HL-60/S4 treated with retinoic acid at 250 ng/mL for 4 days and 3 days (cell line): ENCODE results near the gene RANBP1.

Experiments
- in situ Hi-C: fragments of 300-500 bp; cut with MboI; formaldehyde crosslinking; loops from 2 replicates; pipeline ENCODE4 v1.7.0; 2022; ENCODE audit warnings: low sequenced_read_pairs

Gene RANBP1

DNA sequence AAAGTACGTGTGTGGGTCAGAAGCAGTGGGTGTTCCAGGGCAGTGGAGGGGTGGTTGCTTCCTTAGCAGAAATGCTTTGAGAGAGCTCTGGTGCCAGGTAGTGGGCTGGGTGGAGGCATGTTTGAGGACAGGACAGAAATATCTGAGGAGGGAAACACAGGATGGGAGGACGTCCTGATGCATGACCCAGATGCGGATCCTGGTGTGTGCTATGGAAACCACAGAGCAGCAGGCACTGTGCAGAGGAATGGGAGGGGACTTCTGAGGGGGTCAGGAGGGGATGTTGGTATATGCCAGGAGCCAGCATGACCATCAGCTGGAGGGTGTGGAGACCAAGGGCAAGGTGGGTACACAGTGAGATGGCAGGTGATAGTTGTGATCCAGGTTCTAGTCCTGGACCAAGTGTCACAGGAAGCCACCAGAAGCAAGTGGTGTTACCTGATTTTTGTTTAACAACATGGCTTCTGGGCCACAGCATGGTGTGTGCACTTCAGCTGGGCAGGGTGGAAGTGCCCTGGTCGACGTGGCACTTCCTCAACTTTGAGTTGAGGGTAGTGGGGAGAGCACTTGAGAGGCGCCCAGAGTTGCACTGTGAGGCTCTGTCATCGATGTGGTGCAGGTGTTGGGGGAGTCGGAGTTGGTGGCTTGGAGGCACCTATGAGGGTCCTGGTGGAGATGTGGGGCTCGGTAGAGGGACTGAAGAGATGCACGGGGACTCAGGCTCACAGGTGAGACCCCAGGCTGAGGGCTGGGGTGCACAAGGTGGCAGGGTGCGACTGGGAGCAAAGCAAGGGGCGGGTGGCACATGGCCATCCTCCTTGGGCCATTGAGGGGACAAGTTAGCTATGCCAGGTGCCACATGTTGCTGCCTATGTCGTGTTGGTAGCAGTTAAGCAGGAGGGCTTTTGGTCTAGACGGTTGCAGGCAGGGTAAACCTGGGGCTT, 28.3 kb upstream of the RANBP1 start:
- in situ Hi-C loops = no loop called here

GRCh38 chr22:20088263-20088648, 27.6 kb upstream of the RANBP1 start:
- in situ Hi-C loops = no loop called here

GRCh38 chr22:20089226-20089976, 26.5 kb upstream of the RANBP1 start:
- in situ Hi-C loops = no loop called here

DNA sequence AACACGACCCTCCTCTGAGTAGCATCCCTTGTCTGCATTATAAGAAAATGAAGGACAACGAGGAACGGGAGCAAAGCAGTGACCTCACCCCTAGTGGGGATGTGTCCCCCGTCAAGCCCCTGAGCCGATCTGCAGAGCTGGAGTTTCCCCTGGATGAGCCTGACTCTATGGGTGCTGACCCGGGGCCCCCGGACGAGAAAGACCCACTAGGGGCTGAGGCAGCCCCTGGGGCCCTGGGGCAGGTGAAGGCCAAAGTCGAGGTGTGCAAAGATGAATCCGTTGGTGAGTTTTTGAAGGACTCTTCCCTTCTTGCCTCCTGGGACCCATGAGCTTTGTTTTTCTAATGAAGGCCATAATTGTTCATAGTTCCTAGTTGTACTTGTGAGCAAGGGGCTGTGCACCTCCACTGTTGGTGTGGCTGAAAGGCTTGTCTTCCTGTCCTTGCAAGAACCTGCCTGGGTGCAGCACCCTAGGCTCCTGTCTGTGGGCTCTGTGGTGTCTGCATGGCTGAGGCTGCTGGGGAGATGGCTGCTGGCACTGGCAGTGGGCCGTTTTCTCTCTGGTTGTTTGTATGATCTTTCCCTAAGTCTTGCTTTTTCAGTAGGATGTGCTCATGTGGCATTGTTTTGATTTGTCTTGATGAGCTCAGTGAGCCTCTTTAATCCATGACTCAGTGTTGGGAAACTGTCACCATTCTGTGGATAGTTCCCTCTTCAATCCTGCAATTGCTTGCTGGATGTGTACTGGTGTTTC, 25.8 kb upstream of the RANBP1 start:
- in situ Hi-C loops = no loop called here

DNA sequence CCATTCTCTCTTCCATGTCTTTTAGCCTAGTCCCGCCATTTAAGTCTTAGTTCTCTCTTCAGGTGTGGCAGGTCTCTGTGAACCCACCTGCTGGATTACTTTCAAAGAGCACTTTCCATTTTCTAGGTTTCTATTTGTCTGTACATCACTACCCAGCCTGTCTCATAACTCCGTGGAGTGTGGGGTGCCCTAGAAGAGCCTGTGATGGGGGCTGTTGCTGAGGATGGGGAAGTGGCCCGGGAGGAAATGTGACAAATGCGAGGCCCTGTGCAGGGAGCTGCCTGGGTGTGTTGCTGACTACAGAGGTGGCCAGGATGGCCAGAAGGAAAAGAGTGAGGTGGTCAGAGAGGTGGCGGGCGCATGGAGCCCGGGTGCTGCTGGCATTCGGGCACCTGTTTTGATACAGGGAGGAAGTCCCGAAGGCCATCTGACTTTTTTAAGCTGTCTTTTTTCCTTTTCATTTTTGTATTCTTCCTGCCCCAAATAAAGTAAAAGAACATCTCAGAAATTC, 25.1 kb upstream of the RANBP1 start:
- in situ Hi-C loops = no loop called here

GRCh38 chr22:20091690-20092476, 24.0 kb upstream of the RANBP1 start:
- in situ Hi-C loops = no loop called here

DNA sequence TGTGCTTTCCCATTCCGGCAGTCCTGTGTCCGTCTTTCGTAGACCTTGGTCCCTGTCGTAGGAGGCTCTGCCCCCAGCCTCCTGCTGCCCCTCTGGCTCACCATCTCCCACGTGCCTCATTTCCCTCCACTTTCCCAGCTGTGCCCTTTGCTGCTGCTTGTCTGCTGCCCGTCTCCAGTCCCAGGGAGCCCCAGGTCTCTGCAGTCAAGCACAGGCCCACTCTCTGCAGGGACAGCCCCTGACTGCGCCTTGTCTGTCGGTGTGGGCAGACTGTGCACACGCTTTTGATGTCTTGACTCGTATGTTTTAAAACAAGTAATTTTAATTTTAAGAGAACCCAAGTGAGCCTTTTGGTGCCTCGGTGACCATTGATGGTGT, 23.4 kb upstream of the RANBP1 start:
- in situ Hi-C loops = no loop called here

- in situ Hi-C loops = no loop called here
These were observed 22.3 kb upstream of the RANBP1 start for GRCh38 chr22:20093418-20094196.

DNA sequence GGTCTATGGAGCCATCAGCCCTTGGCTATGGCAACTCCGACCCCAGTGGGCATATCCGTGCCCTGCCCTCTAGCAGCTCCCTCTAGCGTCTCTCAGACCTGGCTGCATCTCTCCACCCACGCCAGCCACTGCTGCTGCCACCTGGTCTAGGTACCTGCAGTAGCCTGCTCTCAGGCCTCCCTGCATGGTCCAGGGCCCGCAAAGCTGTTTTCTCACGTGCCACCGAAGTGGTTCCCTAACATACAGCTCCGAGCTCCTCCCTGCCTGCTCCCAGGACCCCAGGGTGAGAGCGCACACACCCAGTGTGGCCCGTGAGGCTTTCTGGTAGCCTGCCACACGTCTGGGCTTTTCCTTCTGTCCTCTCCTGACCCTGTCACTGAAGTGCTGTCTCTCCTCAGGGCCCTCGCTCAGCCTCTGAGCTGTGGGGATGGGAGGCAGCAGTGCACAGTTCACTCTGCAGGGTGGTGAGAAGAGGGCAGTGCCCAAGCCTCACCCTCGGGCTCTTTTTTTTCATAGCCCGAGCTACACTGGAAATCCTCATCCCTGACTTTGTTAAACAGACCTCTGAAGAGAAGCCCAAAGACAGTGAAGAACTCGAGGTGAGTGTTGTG, 21.6 kb upstream of the RANBP1 start:
- in situ Hi-C loops = no loop called here

GRCh38 chr22:20095521-20095920, 20.4 kb upstream of the RANBP1 start:
- in situ Hi-C loops = no loop called here

GRCh38 chr22:20096574-20097420, 19.1 kb upstream of the RANBP1 start:
- in situ Hi-C loops = no loop called here

GRCh38 chr22:20099099-20099711, 16.7 kb upstream of the RANBP1 start:
- in situ Hi-C loops = no loop called here

GRCh38 chr22:20101638-20102037, 14.3 kb upstream of the RANBP1 start:
- in situ Hi-C loops = no loop called here

- in situ Hi-C loops = no loop called here
These were observed 13.6 kb upstream of the RANBP1 start for GRCh38 chr22:20102203-20102780.

GRCh38 chr22:20105456-20106204, 10.3 kb upstream of the RANBP1 start:
- in situ Hi-C loops = no loop called here

DNA sequence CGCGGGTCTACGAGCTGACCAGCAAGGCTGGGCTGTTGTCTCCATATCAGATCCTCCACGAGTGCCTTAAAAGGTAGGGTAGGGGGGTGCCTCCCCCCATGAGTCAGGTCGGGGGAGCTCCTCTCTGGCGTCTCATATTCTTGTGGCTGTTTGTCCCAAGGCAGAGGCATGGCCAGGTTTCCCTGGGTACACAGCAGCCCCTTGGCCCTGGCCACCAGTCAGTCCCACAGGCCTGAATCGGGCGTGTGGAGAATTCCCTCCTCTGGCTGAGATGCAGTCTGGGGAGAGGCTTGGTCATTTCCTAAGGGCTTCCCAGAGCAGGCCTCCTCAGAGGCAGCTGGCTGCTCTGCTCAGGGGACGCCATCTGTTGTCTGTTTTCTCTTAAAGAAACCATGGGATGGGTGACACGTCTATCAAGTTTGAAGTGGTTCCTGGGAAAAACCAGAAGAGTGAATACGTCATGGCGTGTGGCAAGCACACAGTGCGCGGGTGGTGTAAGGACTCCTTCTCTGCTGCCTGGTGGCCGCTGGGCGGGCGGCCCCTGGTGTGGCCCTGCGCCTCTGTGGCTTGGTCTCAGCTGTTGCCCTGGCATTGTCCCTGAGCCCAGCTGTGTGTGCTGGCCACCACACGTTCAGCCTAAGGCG, 9.6 kb upstream of the RANBP1 start:
- in situ Hi-C loops = no loop called here
